Activated gamma-delta T cell (primary cell): ENCODE data around the gene CEP162.

ENCODE experiments used
- DNase-seq: peaks from one replicate; lab custom pipeline; 2025; lab: John Stamatoyannopoulos, UW
- total RNA-seq, 2 donors: gene quantifications; one replicate each; lab custom pipeline; 2026; lab: John Stamatoyannopoulos, UW

The CEP162 gene, protein sequence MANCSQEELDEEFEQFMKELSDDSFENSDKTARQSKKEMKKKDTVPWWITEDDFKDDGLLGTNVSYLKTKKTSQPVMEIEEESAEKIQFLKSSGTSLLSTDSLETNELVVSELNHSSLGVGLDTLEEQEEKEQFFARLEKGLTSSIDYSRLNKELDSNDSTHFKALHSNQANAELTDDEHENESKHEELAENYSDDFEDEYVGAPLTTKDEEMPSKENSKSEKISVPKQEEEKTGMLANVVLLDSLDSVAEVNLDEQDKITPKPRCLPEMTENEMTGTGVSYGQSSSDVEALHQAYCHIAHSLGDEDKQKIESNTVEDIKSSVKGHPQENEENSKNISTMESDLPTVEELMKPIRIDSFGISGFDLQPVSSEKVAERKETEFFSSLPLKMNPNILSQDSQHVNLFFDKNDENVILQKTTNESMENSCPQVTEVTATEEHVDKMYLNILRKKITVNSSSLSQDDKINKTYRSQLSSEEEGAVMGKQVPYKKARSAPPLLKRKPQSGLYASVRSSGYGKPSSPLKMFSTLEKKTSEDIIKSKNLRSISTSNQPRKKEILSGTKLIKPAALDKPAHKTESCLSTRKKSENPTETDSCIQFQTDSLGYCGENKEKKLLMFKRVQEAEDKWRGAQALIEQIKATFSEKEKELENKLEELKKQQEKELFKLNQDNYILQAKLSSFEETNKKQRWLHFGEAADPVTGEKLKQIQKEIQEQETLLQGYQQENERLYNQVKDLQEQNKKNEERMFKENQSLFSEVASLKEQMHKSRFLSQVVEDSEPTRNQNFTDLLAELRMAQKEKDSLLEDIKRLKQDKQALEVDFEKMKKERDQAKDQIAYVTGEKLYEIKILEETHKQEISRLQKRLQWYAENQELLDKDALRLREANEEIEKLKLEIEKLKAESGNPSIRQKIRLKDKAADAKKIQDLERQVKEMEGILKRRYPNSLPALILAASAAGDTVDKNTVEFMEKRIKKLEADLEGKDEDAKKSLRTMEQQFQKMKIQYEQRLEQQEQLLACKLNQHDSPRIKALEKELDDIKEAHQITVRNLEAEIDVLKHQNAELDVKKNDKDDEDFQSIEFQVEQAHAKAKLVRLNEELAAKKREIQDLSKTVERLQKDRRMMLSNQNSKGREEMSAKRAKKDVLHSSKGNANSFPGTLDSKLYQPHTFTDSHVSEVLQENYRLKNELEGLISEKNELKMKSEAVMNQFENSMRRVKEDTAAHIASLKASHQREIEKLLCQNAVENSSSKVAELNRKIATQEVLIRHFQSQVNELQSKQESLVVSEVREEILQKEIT (N-terminal part only)
- 35.5 to 42.8 reads per million in 2 donors for total RNA-seq

DNA sequence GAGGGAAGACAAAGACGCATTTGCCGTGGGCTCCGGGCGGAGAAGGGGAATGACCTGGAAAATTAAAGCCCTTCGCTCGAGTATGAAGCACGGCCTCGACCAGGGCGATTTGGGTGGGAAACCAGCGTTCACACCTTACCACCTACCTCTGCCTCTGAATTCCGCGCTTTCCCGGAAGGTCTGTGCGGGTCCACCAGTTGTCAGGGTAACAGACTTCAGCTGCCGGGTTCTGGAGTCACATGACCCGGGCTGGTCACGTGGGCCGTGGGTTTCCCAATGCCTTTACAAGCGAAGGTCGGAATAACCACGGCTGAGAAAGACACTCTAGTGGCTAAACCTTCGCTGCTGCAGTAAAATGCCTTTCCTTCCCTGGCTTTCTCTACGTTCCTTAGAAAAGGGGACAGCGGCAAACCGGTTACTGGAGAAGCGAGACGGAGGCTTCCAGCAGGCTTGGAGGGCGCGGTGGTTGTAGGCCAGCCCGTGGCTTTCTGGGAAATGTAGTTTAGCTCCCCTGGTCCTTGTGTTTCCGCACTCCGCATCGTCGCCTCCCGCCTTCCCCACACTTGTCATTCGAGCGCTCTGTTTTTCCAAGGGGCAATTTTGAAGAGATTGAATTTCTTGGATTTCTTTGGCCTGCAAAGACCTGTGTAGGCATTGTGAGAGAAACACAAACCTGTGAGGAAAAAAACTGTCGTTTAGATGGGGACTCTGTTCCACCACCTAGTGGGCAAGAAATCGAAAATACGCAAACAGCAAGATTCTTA, at the start of gene CEP162:
Gene CEP162 (minus strand): TSS at position 210 of the 764 bp plus-strand sequence. CDS start 1,250 bp downstream, outside the sequence.
- peak; percentile 70 for DNase-seq

DNA sequence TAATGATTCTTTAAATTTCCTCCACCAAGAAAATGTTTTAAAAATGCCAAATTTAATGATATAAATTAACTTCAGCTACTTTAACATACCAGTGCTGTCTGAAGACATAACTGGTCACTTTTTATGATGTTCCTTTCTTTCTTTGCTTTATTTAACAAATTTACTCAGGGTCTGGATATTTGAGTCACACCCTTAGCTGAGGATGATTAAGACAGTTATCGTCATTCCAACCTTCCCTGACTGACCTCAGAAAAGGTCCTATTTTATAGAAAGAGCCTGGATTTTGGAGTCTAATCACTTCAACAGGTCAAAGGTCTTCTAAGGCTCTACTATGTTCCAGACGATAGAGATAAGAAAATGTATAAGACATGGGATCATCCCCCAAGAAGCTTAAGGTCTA, 47.4 kb upstream of the CEP162 start:
- no peak for DNase-seq

DNA sequence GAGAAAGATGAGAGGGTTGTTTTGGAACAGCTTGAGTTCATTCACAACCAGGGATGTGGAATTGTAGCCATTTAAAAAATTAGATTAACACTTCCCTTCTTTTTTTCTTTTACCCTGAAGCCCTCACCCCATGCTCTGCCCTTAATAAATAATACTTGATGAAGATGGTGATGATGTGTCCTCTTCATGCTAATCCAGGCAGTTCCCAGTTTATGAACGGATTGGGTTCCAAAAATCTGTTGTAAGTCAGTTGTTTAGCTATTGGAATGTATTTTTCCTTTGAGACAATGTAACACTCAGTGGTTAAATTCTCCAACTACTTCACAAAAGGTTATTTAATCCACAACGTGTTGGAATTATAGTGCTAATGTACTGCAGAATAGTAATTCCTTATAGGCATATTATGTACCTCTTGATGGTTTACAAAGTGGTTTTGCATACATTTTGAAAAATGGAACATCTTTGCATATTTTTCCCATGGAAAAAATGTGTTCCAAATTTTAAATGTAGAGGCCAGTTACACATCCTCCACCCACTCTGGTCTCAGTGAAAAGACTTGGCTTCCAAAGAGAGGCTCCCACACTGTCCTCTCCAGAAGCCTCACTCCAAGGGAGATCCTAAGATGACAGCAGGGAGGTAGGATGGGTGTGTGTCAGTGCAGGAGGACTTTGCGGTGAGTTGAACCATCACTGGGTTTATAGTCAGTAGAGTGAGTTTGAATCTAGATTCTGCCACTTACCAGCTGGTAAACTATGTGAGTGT, 45.8 kb upstream of the CEP162 start:
- no peak for DNase-seq

DNA sequence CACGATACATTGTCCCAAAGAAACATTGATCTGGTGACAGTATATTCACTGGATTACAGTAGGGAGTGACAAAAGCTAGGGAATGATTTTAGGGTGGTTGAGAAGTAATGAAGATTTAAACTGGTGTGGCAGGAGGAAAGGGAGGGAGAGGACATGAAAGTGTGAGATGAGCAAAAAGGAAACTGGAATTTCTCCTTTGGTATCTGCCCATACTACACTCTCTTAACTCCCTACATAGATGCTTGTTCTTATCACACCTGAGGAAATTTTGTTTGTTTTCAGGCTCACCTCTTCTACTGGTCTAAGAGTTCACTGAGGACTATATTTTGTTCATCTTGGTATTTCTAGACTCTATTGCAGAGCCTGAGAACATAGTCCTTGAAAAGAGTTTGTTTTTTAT, 44.9 kb upstream of the CEP162 start:
- DNase-seq, result no peak

DNA sequence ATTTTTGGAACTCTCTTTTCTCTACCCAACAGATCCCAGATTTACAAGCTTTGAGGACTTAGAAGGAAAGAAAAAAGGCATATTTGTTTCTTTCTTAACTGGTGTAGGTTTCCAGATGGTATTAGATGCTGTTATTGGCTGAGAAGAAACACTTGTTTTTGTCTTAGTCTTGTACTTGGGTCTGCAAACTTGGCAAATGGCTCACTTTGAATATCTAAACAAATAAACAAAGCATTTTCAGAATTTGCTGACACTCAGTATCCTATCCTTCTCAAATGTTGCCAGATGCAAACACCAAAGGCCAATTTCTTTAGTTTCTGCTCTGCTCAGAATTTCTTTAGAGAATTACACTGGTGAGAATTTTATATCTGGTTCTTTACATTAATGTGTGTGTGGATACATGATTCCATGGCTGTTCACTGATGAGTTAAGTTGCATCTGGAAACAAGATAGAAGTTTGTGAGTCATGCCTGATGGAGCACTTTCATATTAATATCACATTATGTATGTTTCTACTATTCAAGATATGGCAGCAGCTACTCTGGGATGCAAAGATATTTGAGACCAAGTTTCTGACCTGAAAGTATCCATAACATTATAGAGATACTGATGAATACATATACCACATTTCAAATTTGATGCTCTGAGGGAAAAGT, 43.7 kb upstream of the CEP162 start:
- DNase-seq, result no peak

DNA sequence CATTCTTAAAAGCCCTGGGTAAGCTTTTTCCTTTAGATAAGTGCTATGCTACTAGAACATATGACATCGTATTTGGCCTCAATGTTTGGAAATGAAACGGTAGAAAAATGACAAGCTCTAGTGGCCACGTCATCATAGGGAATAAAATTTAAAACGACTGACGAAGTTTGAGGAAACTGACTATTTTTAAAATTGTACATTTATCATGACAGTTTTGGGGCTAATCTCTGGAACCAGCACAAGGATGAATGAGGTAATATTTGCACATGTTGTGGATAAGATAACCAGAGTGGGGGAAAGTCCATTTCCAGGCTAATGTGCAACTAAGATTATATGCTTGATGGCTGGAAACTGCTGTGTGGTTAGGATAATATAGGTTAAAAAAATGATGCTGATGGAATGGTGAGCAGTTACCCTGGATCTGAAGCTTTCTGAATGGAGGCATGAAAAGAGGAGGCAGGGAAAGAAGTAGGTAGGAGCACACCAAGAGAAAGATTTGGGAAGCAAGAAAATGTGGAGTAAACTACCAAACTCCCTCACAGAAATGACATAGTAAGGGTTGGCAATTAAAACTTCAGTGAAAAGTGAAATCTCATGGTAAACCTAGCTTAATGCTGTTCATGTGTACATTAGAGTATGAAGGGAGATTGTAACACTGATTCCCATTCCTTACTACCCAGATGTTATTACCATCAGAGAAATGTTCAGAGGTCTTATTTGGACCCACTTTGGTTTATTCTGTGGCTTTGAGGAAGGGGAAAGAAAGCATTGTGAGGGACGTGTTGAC, 42.7 kb upstream of the CEP162 start:
- DNase-seq, result no peak

DNA sequence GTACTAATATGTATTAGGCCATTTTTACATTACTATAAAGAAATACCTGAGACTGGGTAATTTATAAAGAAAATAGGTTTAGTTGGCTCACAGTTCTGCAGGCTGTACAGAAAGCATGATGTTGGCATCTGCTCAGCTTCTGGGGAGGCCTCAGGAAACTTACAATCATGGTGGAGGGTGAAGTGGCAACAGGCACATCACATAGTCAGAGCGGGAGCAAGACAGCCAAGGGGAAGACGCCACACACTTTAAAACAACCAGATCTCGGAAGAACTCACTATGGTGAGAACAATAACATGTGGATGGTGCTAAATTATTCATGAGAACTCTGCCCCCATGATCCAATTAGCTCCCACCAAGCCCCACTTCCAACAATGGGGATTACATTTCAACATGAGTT, 41.3 kb upstream of the CEP162 start:
- DNase-seq, result no peak

DNA sequence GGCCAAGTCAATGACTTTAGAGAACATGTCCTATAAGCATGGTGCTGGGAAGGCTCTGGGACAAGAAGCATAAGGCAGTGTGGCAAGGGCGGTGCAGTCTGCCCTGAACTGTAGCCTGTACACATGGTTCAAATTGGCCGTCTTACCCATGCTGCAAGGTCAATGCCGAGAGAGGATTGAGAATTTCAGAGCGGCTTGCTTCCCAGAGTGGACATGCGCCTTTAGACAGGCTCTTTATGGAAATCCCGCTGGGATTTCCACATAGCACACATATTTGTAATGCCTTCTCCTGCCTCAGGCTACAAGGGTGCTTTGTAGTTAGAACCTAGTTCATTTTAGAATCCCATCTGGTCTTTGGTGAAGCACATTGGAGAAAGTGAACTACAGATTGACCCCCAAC, 36.1 kb upstream of the CEP162 start:
- no peak for DNase-seq

DNA sequence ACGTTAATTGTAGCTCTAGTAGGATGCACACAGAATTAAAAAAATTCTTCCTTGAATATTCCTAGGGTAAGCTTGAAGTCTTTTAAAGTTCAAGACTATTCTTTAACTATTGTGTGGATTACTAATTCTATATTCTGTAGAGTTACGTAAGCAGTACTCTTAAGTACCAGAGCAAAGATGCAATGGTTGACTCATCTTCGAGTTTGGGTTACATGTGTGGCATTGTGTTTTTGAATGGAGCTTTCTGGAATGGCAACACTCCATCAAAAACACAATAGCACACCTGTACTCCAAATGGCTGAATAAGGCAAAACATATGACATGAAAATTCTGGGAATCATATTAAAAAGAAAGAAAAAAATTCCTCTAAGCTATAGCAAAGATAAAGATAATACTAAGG, 33.5 kb upstream of the CEP162 start:
- no peak for DNase-seq

DNA sequence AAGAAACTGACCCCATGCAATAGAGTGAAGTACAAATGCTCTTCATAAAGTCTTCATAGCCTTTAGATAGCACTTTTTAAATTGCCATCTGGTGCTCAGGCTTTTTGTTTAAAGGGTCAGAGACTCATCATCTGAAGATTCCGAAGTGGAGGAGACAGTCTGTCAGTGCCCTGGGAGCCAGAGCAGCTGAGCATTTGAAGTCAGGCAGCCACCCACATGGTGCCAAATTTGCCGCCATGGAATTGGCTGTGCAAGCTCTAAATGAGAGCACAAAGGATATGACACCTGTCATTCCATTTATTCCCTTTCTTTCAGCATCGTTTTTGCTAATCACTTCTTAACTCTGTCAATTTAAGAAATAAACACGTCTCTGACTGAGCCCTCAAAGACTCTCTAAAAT, 32.8 kb upstream of the CEP162 start:
- no peak for DNase-seq

DNA sequence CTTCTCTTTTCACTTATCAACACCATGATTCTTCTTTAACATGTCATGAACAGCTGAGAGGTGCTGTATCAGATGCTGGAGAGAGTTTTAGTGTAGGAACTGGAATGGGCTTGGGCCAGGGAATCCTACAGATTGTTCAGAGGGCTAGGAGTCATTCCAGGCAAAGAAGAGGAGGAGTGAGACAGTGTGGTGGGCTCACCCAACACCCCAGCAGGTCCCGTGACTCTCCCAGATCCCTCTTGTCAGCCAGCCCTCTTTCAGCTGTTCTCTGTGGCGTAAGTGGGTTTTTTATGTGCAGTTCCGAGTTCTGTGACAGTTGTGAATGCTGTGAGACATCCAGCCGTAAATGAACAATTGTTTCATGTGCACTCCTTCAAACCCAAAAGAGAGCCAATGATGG, 31.4 kb upstream of the CEP162 start:
- DNase-seq, result no peak

DNA sequence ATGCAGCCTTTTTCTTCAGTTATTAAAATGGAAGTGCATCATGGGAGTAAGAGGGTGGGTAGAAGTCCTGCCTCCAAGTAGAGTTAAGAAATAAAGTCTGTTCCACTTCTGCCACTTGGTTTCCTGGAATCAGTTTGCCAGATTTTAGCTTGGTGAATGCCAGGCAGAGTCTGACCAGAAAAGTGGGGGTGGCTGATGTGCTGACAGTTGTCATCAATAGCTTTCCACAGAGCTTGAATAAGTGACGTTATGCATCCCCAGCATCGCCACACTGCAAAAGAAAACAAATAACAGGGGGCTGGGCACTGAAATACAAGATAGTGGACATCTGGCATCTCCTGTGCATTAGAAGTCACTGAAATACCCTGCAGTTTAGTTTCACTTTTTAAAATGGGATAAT, 30.8 kb upstream of the CEP162 start:
- no peak for DNase-seq

DNA sequence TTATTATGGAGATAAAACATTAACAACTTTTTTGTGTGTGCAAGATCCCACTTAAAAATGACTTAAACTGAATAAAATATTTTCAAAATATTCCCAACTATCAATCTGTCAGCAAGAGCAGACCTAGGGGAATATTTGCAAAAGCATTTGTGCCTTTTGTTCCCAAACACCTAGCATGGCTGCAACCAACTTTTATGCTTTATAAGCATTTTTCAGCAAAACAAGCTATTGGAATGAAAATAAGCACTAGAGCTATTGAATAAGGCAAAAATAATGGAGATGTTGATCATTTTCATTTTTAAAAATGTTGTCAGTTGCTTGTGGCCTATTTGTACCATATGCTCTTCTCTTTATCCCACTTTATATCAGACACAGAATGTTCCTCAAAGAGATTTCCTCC, 28.2 kb upstream of the CEP162 start:
- no peak for DNase-seq

DNA sequence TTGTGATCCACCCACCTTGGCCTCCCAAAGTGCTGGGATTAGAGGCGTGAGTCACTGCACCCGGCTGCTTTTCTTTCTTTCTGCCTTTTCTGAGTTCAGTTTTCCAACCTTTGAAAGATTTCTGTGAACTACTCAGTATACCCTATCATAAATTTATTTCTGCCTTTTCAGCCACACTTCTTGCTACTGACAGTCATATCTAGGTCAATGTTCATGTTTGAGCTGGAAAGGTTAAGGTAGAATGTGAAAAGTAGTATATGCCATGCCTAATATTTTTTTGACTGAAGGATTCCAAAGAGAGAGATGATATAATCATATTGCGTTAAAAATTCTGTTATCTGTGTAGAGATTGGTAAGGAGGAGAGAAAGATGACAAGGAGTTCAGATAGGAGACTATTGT, 25.9 kb upstream of the CEP162 start:
- no peak for DNase-seq

DNA sequence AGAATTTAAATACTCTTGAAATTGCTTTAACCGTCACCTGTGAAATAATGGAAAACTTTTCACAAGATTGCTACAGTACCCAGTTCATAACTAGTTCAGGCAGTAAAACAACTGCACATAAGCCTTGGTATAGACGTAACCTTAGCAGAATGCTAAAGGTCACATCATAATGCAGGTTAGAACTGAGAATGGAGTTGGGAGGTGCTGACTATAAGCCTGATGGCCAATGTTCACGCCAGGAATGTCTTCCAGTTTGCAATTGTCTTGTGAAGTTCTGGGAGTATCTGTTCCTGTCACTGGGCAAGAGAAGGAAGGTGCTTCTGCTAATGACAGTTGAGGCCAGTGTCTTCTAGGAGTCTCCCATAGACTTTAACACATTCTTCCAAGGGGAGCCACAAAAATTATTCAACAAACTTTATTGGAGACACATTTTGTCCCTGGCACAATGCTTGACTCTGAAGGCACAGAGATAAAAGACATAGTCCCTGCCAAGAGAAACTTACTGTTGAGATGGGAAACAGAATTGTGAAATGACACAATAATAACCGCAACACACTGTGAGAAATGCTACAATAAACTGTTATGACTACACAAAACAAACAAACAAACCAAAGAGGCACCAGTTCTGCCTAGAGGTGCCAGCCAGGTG, 24.6 kb upstream of the CEP162 start:
- DNase-seq, result no peak

DNA sequence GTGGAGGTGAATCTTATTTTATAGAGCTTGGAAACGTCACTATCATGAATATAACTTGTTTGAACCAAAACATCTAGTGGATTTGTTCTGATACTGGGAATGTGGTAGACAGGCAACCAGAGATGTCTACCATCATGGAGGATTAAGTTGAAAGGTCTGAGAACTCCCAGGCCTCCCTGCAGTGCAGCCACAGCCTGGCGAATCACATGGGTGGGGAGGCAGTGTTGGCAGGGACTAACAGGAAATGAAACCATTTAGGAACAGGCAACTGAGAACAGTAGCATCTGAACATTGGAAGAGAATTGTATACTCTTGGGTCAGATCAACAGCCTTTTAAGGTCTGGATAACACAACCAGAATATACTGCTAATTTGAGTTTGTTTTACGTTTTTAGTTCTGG, 22.3 kb upstream of the CEP162 start:
- no peak for DNase-seq

DNA sequence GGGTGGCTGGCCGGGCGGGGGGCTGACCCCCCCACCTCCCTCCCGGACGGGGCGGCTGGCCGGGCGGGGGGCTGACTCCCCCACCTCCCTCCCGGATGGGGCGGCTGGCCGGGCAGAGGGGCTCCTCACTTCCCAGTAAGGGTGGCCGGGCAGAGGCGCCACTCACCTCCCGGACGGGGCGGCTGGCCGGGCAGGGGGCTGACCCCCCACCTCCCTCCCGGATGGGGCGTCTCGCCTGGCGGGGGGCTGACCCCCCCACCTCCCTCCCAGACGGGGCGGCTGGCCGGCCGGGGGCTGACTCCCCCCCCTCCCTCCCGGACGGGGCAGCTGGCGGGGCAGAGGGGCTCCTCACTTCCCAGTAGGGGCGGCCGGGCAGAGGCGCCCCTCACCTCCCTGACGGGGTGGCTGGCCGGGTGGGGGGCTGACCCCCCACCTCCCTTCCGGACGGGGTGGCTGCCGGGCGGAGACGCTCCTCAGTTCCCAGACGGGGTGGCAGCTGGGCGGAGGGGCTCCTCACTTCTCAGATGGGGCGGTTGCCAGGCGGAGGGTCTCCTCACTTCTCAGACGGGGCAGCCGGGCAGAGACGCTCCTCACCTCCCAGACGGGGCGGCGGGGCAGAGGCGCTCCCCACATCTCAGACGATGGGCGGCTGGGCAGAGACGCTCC, 17.1 kb upstream of the CEP162 start:
- DNase-seq, result peak; percentile 5

DNA sequence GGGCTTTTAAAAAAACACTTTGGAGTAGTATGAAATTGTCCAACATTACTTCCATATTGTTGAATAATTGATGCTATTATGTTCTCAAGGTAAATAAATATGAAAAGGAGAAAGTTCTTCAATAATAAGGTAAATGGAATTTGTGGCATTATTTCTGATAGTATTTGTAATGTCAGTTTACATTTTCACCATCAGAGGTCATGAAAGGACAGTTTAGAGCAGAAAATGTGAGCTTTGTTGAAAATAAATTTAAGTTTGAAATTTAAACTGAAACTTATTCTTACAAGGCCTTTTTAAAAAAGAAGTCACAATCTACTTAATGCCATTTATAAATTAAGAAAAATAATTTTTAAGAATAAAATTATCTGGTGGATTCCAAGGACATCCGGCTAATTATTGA, 15.8 kb upstream of the CEP162 start:
- no peak for DNase-seq
